Activated naive CD4-positive, alpha-beta T cell treated with Interleukin-2 at 50 U/mL for 16 hours (primary cell): ENCODE measurements around the gene DNAH10.

ENCODE experiments used
- DNase-seq: peaks from one replicate; pipeline ENCODE4 v3.0.0-alpha.2; 2020

DNAH10 gene

GRCh38 chr12:123983822-123984485, 221.9 kb downstream of the DNAH10 start:
- DNase-seq = peak; percentile 39

DNA sequence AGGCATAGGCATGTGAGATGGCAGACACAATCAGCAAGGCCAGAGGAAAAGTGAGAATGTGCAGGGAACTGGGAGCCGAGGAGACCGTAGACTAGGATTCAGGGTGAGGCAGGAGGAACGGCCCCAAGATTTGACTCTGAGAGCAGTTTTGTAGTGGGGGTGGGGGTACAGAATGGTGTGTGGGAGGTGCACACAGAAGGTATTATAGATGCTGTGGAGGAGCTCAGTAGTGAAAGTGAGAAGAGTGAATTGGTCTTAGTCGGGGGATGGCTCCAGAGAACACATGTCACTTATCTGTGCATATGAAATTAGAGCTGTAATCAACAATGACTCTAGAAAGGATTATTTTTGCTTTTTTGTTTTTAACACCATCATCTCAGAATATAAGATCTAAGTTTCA, 222.8 kb downstream of the DNAH10 start:
- no peak for DNase-seq
